Loucy (cell line): Measurements from ENCODE around the gene DAP.

ENCODE experiments used
- CTCF ChIP-seq: fragments of 200-600 bp; sonication (generic); conservative IDR thresholded peaks from 2 replicates; pipeline ENCODE4 v1.5.1; 2014; ENCODE audit warnings: mild to moderate bottlenecking, antibody characterized with exemption, low read length
- EZH2phosphoT487 ChIP-seq: fragments of 200-600 bp; IDR thresholded peaks from 2 replicates; pipeline ENCODE4 v1.6.1; 2018; ENCODE audit warnings: antibody characterized with exemption, mild to moderate bottlenecking, moderate library complexity, borderline replicate concordance

GRCh38 chr5:10629682-10630081, 131.4 kb downstream of the DAP start:
- TF ChIP-seq CTCF (no peak), EZH2phosphoT487 (no peak)
